Loucy (cell line): ENCODE results near the gene SLC18A3.

Experiments used
- H2AFZ ChIP-seq: fragments of 200-600 bp; sonication (generic); 2 replicates; pipeline ENCODE4 v1.6.0; 2016; ENCODE audit warnings: antibody characterized with exemption, mild to moderate bottlenecking, low read length, moderate library complexity
- H3F3A ChIP-seq: fragments of 200-600 bp; 2 replicates; pipeline ENCODE4 v1.6.0; 2016; ENCODE audit warnings: antibody characterized with exemption, low read depth, mild to moderate bottlenecking
- H3K27me3 ChIP-seq: fragments of 200-600 bp; sonication (generic); 2 replicates; pipeline ENCODE4 v1.6.1; 2014; ENCODE audit warnings: low read length, mild to moderate bottlenecking; ENCODE audit not compliant: insufficient read depth, poor library complexity, severe bottlenecking
- H3K36me3 ChIP-seq: fragments of 200-600 bp; sonication (generic); 2 replicates; pipeline ENCODE4 v1.6.1; 2016; ENCODE audit warnings: low read length; ENCODE audit not compliant: insufficient read depth
- H3K4me1 ChIP-seq: fragments of 200-600 bp; sonication (generic); 2 replicates; pipeline ENCODE4 v1.5.1; 2014; ENCODE audit warnings: low read length, mild to moderate bottlenecking; ENCODE audit not compliant: insufficient read depth, poor library complexity, severe bottlenecking
- H3K4me2 ChIP-seq: fragments of 200-600 bp; sonication (generic); 2 replicates; pipeline ENCODE4 v1.6.0; 2014; ENCODE audit warnings: antibody characterized with exemption, low read length, low read depth, mild to moderate bottlenecking; ENCODE audit not compliant: poor library complexity, severe bottlenecking
- H3K4me3 ChIP-seq: fragments of 200-600 bp; sonication (generic); 2 replicates; pipeline ENCODE4 v1.5.1; 2014; ENCODE audit warnings: low read length, mild to moderate bottlenecking, mixed read lengths; ENCODE audit not compliant: poor library complexity, severe bottlenecking
- H3K79me2 ChIP-seq: fragments of 200-600 bp; sonication (generic); 2 replicates; pipeline ENCODE4 v1.6.1; 2014; ENCODE audit warnings: low read length; ENCODE audit not compliant: insufficient read depth
- H3K9ac ChIP-seq: fragments of 200-600 bp; sonication (generic); 2 replicates; pipeline ENCODE4 v1.6.0; 2014; ENCODE audit warnings: mild to moderate bottlenecking, low read depth, low read length, moderate library complexity; ENCODE audit not compliant: poor library complexity, severe bottlenecking
- H3K9me2 ChIP-seq: fragments of 200-600 bp; sonication (generic); replicated peaks from 2 replicates; pipeline ENCODE4 v1.6.1; 2016; ENCODE audit warnings: low read depth, low read length, mixed read lengths
- H3K9me3 ChIP-seq: fragments of 200-600 bp; sonication (generic); 2 replicates; pipeline ENCODE4 v1.6.1; 2014; ENCODE audit warnings: mild to moderate bottlenecking, antibody characterized with exemption, low read length, low read depth; ENCODE audit not compliant: insufficient read depth
- H4K20me1 ChIP-seq: fragments of 200-600 bp; sonication (generic); 2 replicates; pipeline ENCODE4 v1.6.0; 2014; ENCODE audit warnings: antibody characterized with exemption, low read length, mild to moderate bottlenecking; ENCODE audit not compliant: insufficient read depth, poor library complexity, severe bottlenecking
- CTCF ChIP-seq: fragments of 200-600 bp; sonication (generic); conservative IDR thresholded peaks from 2 replicates; pipeline ENCODE4 v1.5.1; 2014; ENCODE audit warnings: mild to moderate bottlenecking, antibody characterized with exemption, low read length
- EZH2phosphoT487 ChIP-seq: fragments of 200-600 bp; IDR thresholded peaks from 2 replicates; pipeline ENCODE4 v1.6.1; 2018; ENCODE audit warnings: antibody characterized with exemption, mild to moderate bottlenecking, moderate library complexity, borderline replicate concordance

SLC18A3 gene

GRCh38 chr10:49575489-49576072 is 34.5 kb upstream of the SLC18A3 start:
- no peak for TF ChIP-seq EZH2phosphoT487
- TF ChIP-seq CTCF = no peak
- no peaks in the 10 kb centered on the region for H4K20me1 ChIP-seq

GRCh38 chr10:49577182-49577925 is 32.8 kb upstream of the SLC18A3 start:
- H3K4me2 ChIP-seq = no peak overlapping the region
- no peak for TF ChIP-seq EZH2phosphoT487
- no peak for TF ChIP-seq CTCF
- no peaks in the 10 kb centered on the region for H4K20me1 ChIP-seq
- no peaks in the 10 kb centered on the region for H3K9me2 ChIP-seq
- H3F3A ChIP-seq = no peaks in the 10 kb centered on the region
- H3K36me3 ChIP-seq = no peaks in the 10 kb centered on the region
- H3K27me3 ChIP-seq = no peaks in the 10 kb centered on the region
- no peaks in the 10 kb centered on the region for H3K4me1 ChIP-seq
- H3K9me3 ChIP-seq = no peaks in the 10 kb centered on the region
- H2AFZ ChIP-seq = no peak overlapping the region
- H3K9ac ChIP-seq = no peak overlapping the region
- H3K79me2 ChIP-seq = no peaks in the 10 kb centered on the region
- no peak overlapping the region for H3K4me3 ChIP-seq

More at GRCh38 chr10:49575489-49576072, 34.5 kb upstream of the SLC18A3 start:
- Histone ChIP-seq H2AFZ (no peak overlapping the region), H3K9me2 (no peaks in the 10 kb centered on the region), H3F3A (no peaks in the 10 kb centered on the region), H3K27me3 (no peaks in the 10 kb centered on the region), H3K9me3 (no peaks in the 10 kb centered on the region), H3K79me2 (no peaks in the 10 kb centered on the region), H3K4me3 (no peak overlapping the region), H3K36me3 (no peaks in the 10 kb centered on the region), H3K9ac (no peak overlapping the region), H3K4me1 (no peaks in the 10 kb centered on the region), H3K4me2 (no peak overlapping the region)

- no peaks in the 10 kb centered on the region for H3F3A ChIP-seq
- no peaks in the 10 kb centered on the region for H3K4me1 ChIP-seq
- H4K20me1 ChIP-seq = no peaks in the 10 kb centered on the region
- H3K79me2 ChIP-seq = no peaks in the 10 kb centered on the region
- TF ChIP-seq CTCF (no peak), EZH2phosphoT487 (no peak)
- H3K9me3 ChIP-seq = no peaks in the 10 kb centered on the region
- no peak overlapping the region for H3K4me3 ChIP-seq
- no peaks in the 10 kb centered on the region for H3K9me2 ChIP-seq
- no peaks in the 10 kb centered on the region for H3K27me3 ChIP-seq
- H3K36me3 ChIP-seq = no peaks in the 10 kb centered on the region
- H2AFZ ChIP-seq = no peak overlapping the region
- H3K9ac ChIP-seq = no peak overlapping the region
- no peak overlapping the region for H3K4me2 ChIP-seq
Observed at GRCh38 chr10:49578392-49578791, 31.7 kb upstream of the SLC18A3 start.
